Putamen (tissue), 1 donor: ENCODE measurements around the gene DVL1.

Source experiments
- DNase-seq: peaks from one replicate; pipeline ENCODE4 v3.0.0-alpha.2; 2016; ENCODE audit warnings: low spot score

DVL1 gene

DNA sequence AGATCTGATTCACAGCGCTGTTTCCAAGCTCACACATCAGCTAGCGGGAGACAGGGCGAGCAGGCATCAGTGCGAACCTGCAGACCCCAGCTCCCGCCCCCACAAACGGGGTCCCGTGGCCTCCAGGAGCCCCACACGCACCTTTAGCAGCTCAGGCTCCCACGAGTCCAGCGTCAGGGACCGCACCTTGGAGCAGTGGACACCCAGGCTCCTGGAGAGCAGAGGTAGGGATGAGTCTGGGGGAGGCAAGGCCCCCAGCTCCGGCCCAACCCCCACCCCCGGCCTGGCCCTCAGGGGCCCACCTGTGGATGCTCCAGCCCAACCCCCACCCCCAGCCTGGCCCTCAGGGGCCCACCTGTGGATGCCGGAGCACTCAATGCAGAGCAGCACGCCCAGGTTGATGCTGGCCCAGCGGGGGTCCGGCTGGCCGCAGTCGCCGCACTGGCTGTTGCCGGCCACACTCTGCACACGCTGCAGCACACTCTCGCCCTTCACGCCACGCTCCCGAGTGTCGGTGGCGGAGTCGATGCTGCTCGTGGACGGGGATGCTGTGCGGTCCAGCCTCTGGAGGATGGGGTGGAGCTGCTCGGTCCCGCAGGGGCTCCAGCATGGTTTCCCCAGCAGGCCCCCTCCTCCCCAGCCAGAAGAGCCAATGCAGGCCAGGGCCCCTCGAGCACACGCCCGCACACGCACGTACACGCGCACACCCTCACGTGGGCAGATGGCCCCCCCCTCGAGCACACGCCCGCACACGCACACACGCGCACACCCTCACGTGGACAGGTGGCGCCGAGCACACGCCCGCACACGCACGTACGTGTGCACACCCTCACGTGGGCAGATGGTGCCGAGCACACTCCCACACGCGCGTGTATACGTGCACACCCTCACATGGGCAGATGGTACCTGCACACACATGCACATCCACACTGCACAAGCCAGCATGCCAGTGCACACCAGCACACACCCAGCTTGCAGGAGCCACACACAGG is 52.9 kb downstream of the DVL1 start:
- no peak for DNase-seq

DNA sequence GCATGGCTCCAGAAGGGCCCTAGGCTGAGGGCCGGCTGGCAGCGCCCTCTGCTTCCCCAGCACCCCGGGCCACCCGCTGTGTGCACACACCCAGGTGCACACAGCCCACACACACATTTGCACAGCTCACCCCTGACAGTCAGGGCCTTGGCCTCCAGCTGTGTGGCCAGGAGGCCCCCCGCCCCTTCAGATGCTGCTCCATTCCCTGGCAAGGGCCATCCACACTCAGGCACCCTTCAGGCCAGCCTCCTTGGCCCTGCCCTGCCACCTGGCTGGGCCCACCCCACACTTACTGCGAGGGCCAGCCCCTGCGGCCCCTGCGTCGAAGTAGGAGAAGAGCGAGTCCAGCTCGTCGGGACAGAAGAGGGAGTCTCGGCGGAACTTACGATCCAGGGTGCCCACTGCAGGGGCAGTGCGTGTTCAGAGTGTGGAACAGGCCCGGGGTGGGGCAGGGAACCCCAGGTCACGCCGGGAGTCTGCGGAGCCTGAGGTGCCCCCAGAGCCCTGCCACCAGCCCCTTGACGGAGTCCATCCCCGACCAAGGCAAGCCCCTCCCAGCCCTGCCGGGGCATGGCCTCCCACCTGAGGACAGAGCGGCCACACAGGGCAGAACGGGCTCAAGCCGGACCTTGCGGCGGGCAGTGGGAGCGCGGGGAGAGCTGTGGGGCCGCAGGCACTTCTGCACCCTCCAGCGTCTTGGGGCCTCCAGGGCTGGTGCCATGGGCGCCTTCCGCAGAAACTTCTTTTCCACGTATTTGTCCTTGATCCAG is 53.9 kb downstream of the DVL1 start:
- DNase-seq, result no peak

DNA sequence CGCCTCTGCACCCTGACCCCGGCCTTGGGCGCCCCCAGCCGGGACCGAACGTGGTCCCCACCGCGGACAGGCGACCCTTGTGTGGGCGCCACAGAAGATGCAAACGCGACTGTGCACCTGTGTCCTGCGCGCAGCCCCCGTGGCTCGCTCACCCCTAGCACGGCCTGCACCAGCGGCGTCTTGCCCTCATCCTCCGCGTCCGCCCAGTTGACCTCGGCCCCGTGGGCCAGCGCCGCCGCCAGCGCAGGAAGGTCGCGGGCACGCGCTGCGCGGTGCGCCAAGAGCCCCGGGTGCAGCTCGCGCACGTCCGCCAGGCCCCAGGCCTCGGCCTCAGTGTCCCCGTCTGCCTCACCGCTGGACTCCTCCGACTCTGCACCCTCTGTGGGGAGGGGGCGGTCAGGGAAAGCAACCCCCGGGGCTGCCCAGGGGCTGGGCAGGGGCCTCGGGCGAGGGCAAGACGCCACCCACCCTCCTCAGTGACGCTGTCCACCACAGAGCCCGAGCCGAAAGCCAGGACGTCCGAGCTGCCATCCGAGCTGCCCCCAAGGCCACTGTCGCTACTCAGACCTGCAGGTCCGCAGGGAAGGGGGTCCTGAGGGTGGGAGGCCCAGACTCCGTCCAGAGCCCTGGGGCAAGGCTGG is 54.8 kb downstream of the DVL1 start:
- DNase-seq, result no peak

DNA sequence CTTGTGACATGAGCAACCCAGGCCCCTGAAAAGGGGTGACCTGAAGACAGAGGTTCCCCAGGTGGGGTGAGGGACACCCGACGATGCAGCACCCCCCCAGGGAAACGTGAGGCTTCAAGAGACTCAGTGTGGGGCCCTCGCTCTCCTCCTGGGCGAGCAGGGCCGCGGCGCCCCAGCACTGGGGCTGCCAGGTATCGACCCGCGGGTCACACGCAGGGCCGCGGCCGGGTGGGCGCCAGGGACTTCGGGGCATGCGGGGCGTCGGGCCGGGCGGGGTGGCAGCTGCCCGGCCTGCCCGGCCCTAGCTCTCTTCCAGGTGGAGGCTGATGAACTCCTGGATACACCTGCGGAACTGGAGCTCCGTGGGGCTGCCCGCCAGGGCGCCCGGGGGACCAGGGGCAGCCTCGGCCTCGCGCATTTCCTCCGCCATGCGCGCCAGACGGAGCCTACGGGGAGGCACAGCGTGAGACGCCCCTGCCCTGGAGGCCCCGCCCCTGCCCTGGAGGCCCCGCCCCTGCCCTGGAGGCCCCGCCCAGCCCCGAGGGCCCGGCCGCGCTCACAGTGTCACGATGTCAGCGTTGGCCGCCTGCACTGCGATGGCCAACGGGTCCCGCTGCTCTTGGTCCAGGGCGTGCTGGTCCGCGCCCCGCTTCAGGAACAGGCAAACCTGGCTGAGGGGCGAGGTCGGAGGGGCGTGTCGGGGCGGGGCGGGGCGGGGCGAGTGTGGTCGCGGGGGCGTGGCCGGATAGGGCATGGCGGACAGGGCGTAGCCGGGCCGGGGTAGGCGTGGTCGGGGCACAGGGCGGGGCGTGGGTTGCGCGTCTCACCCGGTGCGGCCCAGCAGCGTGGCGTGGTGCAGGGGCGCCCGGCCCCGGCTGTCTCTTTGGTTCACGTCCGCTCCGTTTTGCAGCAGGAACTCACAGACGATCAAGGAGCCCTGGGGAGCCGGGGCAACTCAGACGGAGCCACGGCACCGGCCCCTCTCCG is 55.7 kb downstream of the DVL1 start:
- no peak for DNase-seq

DNA sequence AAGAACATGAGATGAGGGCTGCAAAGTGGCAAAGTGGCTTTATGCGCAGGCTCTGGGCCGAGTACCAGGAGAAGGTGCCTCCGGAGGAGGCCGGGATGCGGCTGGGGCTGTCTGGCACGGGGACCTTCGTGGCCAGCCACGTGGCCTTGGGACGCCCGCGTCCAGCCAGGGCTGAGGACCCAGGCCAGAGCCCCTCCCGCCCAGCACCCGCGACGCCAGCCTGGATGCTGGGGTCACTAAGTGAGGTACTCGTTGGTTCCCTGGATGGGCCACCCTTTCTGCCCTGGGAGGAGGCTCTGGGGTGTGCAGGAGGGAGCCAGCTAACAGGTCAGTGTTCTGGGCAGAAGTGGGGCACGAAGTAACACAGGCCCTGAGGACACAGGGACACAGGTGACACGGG is 56.4 kb downstream of the DVL1 start:
- no peak for DNase-seq

- DNase-seq, result no peak
Observed at GRCh38 chr1:1292442-1292779, 56.8 kb downstream of the DVL1 start.

- no peak for DNase-seq
Observed at GRCh38 chr1:1291548-1292441, 57.4 kb downstream of the DVL1 start.

DNA sequence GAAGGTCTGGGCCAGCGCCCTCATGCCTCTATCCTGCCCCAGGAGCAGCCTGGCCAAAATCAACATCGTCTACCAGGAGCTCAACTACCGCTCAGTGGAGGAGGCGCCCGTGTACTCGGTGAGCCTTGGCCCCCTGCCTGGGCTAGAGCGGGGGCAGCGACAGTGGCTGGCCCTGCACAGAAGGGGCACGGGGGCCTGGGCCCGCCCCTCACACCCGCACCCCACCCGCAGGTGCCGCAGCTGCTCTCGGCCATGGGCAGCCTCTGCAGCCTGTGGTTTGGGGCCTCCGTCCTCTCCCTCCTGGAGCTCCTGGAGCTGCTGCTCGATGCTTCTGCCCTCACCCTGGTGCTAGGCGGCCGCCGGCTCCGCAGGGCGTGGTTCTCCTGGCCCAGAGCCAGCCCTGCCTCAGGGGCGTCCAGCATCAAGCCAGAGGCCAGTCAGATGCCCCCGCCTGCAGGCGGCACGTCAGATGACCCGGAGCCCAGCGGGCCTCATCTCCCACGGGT is 58.1 kb downstream of the DVL1 start:
- no peak for DNase-seq

DNA sequence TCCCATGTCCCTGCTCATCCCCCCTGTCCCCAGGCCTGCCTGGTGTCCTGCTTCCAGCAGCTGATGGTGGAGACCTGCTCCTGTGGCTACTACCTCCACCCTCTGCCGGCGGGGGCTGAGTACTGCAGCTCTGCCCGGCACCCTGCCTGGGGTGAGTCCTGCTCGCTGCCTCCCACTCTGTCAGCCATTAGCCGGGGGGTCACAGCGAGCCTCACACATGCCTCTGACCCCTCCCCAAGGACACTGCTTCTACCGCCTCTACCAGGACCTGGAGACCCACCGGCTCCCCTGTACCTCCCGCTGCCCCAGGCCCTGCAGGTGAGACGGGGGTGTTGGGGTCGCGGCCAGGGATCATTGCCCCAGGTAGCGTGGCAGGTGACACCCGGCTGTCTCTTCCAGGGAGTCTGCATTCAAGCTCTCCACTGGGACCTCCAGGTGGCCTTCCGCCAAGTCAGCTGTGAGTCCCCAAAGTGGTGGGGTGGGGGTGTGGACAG is 58.9 kb downstream of the DVL1 start:
- DNase-seq, result no peak

GRCh38 chr1:1287288-1288110 is 61.7 kb downstream of the DVL1 start:
- no peak for DNase-seq

GRCh38 chr1:1286313-1287261 is 62.6 kb downstream of the DVL1 start:
- DNase-seq, result no peak

- no peak for DNase-seq
Observed at GRCh38 chr1:1285611-1286311, 63.5 kb downstream of the DVL1 start.
